ENCODE results near the gene LMF1. TPM values are rescaled to one million over a fixed set of nuclear protein-coding genes. Genes with fewer than 3 reads are reported as not detected.

LMF1 gene
- total and polyA plus RNA-seq, 2 of the 13 experiments (the other 11 are each of a cell fraction or from before 2014, with no cell fraction given), result 6.8 to 8.5 TPM

DNA sequence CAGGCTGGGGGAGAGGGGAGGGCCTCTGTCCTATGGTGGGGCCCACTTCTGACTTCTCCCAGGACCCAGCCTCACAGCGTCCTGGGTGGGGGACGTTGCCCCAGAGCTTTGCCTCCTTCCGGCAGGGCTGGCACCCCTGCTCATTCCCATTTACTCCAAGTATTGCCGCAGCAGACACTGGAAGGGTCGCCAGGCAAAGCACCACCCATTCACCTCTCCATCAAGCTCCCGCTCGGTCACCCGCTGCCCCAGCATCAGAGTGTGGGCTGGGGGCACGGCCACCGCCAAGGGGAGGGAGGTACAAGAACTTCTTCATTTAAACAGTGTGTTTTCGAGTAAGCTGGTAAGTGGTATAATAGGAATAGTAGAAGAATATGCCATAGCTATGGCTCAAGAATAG, 117.5 kb downstream of the LMF1 start:
- in situ Hi-C loops (cut with HindIII; ENCODE audit: extremely low pct_ligation_motif_present, low pct_unique_long_range_greater_than_20kb), result no loop called here
- ATAC-seq (no peak), FAIRE-seq (no peak)

DNA sequence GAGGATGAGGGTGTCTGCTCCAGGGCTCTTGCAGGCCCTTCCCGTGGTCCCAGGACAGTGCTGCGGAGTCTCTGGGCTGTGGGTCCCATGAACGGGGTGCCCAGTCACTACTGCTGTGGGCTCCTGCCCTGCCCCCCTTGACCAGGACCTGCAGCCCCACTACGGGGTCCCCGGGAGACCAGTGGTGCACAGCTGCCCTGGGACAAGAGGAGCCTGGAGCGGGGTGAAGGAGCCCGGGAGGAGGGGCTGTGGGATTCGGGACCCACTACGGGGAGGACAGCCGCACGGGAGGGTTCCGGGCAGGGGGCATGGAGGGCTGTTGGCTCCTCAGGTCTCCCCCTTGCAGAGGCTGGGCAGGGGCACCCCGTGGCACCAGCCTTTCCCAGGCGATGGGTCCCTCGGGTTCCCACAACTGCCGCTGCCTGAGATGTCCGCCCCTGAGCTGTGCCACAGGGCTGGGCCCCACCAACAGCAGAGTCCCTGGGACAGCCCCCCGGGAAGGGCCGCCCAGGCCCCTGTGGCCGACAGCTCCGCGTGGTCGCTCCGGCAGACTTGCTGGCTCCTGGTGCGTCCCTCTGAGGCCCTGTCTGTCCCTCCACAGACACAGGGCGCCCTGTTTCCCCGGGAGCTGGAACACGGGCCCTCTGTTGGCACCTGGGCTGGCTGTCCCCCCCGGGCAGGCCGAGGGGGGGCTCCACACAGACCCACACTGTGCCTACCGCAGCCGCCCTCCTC, 118.2 kb downstream of the LMF1 start:
- POLR2A ChIA-PET, result no interaction called here
- Histone ChIP-seq H3K4me3 (replicated peaks in 1 of 3; ENCODE audit: insufficient read depth in 1 of 3, low read depth in 2 of 3, low read length in 3 of 3) (no peak overlapping the region), H3K9ac (ENCODE audit: insufficient read depth, low read depth, low read length) (no peak overlapping the region), H3K27ac (ENCODE audit: extremely low read length, insufficient read depth, low read length) (no peak overlapping the region), H2AFZ (ENCODE audit: low read length) (no peak overlapping the region), H3K27me3 (ENCODE audit: control insufficient read depth in 1 of 2, insufficient read depth in 2 of 2, low read length in 2 of 2) (peaks cover 2 to 22% of the 10 kb centered on the region in 2 experiments; a peak in 3 of 5 replicates), H3K9me3 (ENCODE audit: low read length) (peaks cover 20% of the 10 kb centered on the region), H3K4me1 (ENCODE audit: insufficient read depth, low read length) (no peaks in the 10 kb centered on the region), H3K79me2 (ENCODE audit: insufficient read depth, low read length) (no peaks in the 10 kb centered on the region), H3K36me3 (replicated peaks in 1 of 2; ENCODE audit: control insufficient read depth in 1 of 2, insufficient read depth in 2 of 2, low read length in 2 of 2) (no peaks in the 10 kb centered on the region), H4K20me1 (ENCODE audit: insufficient read depth, low read length) (no peaks in the 10 kb centered on the region), H3K4me2 (ENCODE audit: low read depth, low read length) (no peak overlapping the region)
- FAIRE-seq (no peak), DNase-seq (ENCODE audit: low spot score) (no peak), ATAC-seq (no peak; the same call in 2 of the 3 replicates)
- intact Hi-C loops (cut with micrococcal nuclease; ENCODE audit: unreplicated experiment), result no loop called here
- TF ChIP-seq NAIF1 (CRISPR knock-in tag; IDR thresholded peaks at IDR 0.05; ENCODE audit: borderline replicate concordance) (no peak), MIER3 (CRISPR knock-in tag; IDR thresholded peaks at IDR 0.05; ENCODE audit: borderline replicate concordance) (no peak), EP300 (IDR thresholded peaks at IDR 0.05; ENCODE audit: low read depth in 2 of 2, low read length in 2 of 2) (no peak), EP300 (CRISPR knock-in tag; IDR thresholded peaks at IDR 0.05; ENCODE audit: borderline replicate concordance) (no peak)
- TF ChIP-seq, protein P1, sequence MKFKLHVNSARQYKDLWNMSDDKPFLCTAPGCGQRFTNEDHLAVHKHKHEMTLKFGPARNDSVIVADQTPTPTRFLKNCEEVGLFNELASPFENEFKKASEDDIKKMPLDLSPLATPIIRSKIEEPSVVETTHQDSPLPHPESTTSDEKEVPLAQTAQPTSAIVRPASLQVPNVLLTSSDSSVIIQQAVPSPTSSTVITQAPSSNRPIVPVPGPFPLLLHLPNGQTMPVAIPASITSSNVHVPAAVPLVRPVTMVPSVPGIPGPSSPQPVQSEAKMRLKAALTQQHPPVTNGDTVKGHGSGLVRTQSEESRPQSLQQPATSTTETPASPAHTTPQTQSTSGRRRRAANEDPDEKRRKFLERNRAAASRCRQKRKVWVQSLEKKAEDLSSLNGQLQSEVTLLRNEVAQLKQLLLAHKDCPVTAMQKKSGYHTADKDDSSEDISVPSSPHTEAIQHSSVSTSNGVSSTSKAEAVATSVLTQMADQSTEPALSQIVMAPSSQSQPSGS (CRISPR knock-in tag; IDR thresholded peaks at IDR 0.05), result no peak
- CTCF ChIA-PET (ENCODE audit: low intra/inter-chr PET ratio, low total read pairs), result no interaction called here
- BruUV-seq (replicated peaks), result no TSS peak
- WGBS (ENCODE audit: low lambda C conversion rate), result no CpG with 5 or more reads among the region's 32 CpGs
- in situ Hi-C loops (cut with HindIII; ENCODE audit: extremely low pct_ligation_motif_present, low pct_unique_long_range_greater_than_20kb), result no loop called here

More for the DNA sequence above, 117.5 kb downstream of the LMF1 start:
- POLR2A ChIA-PET, result no interaction called here
- Histone ChIP-seq H3K27ac (ENCODE audit: extremely low read length, insufficient read depth, low read length) (no peak overlapping the region), H3K79me2 (ENCODE audit: insufficient read depth, low read length) (no peaks in the 10 kb centered on the region), H3K4me2 (ENCODE audit: low read depth, low read length) (no peak overlapping the region), H3K9ac (ENCODE audit: insufficient read depth, low read depth, low read length) (no peak overlapping the region), H3K4me1 (ENCODE audit: insufficient read depth, low read length) (no peaks in the 10 kb centered on the region), H4K20me1 (ENCODE audit: insufficient read depth, low read length) (no peaks in the 10 kb centered on the region), H3K9me3 (ENCODE audit: low read length) (peaks cover 20% of the 10 kb centered on the region), H3K36me3 (replicated peaks in 1 of 2; ENCODE audit: control insufficient read depth in 1 of 2, insufficient read depth in 2 of 2, low read length in 2 of 2) (no peaks in the 10 kb centered on the region), H3K4me3 (replicated peaks in 1 of 3; ENCODE audit: insufficient read depth in 1 of 3, low read depth in 2 of 3, low read length in 3 of 3) (no peak overlapping the region), H2AFZ (ENCODE audit: low read length) (no peak overlapping the region), H3K27me3 (ENCODE audit: control insufficient read depth in 1 of 2, insufficient read depth in 2 of 2, low read length in 2 of 2) (peaks cover 2 to 18% of the 10 kb centered on the region in 2 experiments; a peak in 3 of 5 replicates)
- CTCF ChIA-PET (ENCODE audit: low intra/inter-chr PET ratio, low total read pairs), result no interaction called here
- DNase-seq (ENCODE audit: low spot score), result no peak
- BruUV-seq (replicated peaks), result no TSS peak
- TF ChIP-seq GATAD2A (CRISPR knock-in tag; IDR thresholded peaks at IDR 0.05), result no peak
- 51% methylated on average over 8 of the region's 11 CpGs for WGBS (ENCODE audit: low lambda C conversion rate)
- intact Hi-C loops (cut with micrococcal nuclease; ENCODE audit: unreplicated experiment), result no loop called here

All from HepG2 (cell line).